Activated CD4-positive, alpha-beta T cell treated with anti-CD3 and anti-CD28 coated beads for 24 hours (primary cell): ENCODE measurements around the gene LST1.

Experiments used
- DNase-seq, 2 donors: peaks; one replicate each; pipeline ENCODE4 v3.0.0-alpha.2; 2020; ENCODE audit warnings: low read depth in 2 of 2

The LST1 gene

DNA sequence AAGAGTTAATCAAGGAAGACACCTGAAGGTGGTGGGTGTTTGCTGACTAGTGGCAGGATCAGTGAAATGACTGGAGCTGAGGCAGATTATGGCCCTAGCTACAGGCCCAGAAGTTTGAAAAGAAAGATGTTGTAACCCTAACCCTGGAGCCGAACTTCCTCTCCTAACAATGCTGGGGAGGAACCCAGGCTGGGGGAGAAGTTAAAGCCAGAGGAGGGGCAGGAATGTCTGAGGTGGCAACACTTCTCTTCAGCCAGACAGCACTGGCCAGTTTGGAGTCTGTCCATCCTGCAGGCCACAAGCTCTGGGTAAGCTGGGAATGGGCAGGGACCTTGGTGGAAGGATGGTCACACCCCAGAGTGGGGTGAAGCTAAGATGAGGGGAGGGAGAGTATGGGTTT is at the start of gene LST1:
Gene LST1 (plus strand): TSS at position 270 of the 400 bp plus-strand sequence. CDS start 1,023 bp downstream, outside the sequence.
- DNase-seq = no peak

DNA sequence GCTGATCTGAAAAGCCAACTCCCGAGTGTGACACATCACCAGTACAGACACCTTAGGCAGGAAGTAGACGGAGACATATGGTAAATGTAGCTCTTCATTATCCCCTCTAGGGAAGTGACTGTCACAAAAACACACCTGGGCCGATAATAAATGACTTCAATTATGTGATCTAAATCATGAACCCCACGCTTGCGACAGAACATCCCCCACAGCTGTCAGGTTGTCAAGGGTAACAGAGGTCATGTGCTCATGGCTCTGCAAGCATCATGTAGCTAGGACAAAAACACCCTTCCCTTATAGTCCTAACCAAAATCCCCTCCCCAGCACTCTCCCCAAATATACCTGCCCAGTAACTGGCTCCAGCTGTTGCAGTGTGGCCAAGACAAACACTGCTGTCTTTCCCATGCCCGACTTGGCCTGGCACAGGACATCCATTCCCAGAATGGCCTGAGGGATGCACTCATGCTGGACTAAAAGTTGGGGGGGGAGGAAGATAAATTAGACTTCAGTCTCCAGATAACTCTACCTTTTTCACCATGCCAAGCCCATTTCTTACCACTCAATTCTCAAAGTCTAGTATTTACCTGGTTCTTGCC is 47.2 kb upstream of the LST1 start:
- no peak for DNase-seq

- DNase-seq = no peak
Measured at GRCh38 chr6:31540640-31541039, 45.4 kb upstream of the LST1 start.

DNA sequence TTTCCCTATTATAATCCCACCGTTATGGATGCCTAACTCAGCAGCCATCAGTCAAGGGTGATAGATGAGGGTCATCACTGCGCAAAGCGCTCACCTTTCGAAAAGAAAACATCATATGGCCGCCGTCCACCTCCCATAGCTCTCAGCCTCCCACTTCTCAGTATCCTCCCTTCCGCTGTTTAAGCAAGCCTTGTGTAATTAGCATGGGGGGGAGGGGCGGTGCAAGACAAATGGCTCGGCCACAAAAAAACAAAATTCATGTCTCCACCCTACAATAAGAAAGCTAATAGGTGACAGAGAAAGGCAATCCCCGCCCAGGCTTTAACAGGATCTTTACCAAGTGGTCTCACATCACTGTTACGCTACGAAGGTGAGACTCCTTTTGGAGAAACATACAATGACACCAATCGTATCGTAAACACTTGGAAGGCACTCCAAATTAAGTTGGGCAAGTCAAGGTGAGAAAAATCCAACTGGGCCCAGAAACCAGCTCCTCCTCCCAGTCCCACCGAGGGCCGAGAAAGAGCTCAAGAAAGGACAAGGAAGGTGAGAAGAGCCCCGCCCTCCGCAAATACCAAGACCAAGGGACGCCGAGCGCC is 44.9 kb upstream of the LST1 start:
- peak; percentile 41 to 46 for DNase-seq

- peak; percentile 85 to 88 for DNase-seq
Measured at GRCh38 chr6:31541658-31542521, 44.2 kb upstream of the LST1 start, which contains the start of gene DDX39B. Gene DDX39B, minus strand, starts transcription at chr6:31542003. Its CDS starts 1,471 bp downstream, at chr6:31540532.

DNA sequence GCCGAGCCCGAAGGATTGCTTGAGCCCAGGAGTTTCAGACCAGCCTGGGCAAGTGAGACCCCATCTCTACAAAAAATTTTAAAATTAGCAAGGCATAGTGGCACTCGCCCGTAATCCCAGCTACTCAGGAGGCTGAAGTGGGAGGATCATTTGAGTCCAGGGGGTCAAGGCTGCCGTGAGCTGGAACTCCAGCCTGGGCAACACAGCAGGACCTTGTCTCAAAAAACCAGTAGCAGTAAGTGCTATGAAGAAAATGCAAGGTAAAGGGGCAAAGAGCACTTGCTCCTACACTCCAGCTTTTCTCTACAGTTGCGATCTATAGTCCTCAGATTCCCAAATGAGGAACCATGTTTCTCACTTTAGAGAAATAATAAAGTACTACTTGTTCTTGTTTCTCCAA is 42.4 kb upstream of the LST1 start:
- no peak for DNase-seq

DNA sequence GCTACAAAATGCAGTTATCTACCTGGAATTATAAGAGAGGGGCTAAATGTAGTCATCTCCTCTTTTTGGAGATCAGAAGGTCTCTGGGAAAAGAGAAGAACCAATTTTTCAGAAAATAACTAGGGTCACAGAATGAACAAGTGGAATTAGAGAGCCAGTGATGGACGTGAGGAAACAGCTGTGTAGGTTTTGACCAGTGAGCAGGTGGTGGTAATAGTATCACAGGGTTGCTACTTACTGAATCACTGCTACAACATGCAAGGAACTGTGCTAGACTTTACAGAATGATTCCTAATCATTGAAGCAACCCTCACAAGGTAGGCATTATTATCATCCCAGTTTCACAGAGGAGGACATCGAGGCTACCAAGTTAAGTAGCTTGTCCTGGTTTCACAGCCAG is 41.4 kb upstream of the LST1 start:
- DNase-seq = no peak

- DNase-seq = no peak
Measured at GRCh38 chr6:31545291-31545690, 40.8 kb upstream of the LST1 start.

- peak; percentile 83 to 87 for DNase-seq
Measured at GRCh38 chr6:31546339-31546957, 39.6 kb upstream of the LST1 start, which contains the start of gene ATP6V1G2. Gene ATP6V1G2, minus strand, starts transcription at chr6:31546608. Its CDS starts 49 bp downstream, at chr6:31546559.

DNA sequence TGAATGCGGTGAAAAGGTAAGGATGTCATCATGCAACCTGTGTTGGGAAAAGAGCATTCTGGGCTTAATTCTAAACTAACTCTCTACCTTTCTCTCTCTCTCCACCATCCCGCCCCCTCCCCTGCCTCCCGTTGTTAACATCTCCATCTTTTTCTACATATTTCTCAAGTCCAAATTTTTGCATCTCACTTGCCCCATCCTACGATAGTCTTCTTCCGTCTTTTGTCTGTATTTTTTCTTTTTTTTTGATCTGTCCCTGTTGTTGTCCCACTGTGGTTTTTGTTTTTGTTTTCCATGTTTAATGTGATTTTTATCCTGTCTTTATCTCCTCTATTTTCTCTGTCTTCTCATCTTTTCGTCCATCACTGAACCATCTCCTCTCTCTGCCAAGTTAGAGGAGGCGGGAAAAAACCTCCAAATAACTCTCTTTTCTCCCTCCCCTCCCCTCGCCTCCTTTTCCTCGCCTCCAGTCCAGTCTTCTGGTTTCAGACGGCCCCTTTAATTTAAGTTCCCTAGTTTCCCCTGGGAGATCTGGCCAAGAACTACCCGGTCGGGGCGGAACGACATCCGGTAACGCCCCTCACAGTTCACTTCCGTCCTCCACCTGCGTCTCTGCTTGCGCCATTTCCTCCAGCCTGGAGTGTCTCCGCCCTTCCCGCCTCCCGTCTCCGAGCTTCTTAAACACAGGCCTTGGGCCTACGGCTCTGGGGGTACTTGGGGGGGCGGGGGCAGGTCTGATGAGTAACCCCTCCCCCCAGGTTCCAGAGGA is 38.9 kb upstream of the LST1 start, which contains the start of gene NFKBIL1:
Gene NFKBIL1 (plus strand): TSS at position 651 of the 769 bp plus-strand sequence. CDS start 87 bp downstream, at position 738.
- peak; percentile 84 to 87 for DNase-seq

DNA sequence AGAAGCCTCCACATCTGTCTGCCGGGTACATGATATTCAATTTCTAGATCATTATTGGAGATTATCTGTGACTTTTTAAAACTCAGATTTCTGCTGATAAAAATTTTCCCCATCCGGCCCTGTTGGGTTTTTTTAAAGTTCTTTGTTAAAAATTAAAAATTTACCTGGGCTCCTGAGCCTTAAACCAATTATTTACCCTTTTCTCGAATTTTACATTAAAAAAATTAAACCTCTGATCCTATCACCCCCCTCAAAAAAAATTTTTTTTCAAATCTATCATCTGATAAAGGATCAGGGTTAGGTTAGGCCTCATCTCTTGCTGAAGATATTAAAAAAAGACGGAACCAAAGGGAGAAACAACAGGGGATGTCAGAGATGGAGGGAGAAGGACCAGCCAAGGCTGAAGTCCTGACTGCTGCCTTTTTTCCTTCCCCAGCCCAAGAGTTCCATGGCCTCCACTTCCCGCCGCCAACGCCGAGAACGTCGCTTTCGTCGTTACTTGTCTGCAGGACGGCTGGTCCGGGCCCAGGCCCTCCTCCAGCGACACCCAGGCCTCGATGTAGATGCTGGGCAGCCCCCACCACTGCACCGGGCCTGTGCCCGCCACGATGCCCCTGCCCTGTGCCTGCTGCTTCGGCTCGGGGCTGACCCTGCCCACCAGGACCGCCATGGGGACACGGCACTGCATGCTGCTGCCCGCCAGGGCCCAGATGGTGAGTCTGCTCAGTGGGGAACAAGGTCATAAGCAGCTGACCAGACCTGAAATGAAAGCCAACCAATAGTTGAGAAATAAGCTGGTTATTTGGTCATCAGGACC is 38.1 kb upstream of the LST1 start:
- no peak for DNase-seq

DNA sequence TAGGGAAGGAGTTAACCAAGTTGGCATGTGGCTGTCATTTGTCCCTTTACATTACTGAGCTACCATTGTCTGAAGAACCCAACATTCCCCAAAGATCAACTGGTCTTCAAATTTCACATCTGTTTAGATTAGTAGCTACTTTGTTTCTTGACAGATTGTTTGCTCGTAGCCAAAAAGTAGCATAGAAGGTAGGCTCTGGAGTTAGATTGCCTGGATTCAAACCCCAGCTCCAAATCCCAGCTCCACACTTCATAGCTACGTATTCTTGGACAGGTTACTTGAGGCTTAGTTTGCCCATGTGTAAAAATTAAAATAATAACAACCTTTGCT is 37.6 kb upstream of the LST1 start:
- DNase-seq = no peak

GRCh38 chr6:31551371-31551770 is 34.7 kb upstream of the LST1 start:
- peak in 1 of 2 donors; percentile 50 for DNase-seq

- DNase-seq = no peak
Measured at GRCh38 chr6:31556307-31556706, 29.8 kb upstream of the LST1 start.

DNA sequence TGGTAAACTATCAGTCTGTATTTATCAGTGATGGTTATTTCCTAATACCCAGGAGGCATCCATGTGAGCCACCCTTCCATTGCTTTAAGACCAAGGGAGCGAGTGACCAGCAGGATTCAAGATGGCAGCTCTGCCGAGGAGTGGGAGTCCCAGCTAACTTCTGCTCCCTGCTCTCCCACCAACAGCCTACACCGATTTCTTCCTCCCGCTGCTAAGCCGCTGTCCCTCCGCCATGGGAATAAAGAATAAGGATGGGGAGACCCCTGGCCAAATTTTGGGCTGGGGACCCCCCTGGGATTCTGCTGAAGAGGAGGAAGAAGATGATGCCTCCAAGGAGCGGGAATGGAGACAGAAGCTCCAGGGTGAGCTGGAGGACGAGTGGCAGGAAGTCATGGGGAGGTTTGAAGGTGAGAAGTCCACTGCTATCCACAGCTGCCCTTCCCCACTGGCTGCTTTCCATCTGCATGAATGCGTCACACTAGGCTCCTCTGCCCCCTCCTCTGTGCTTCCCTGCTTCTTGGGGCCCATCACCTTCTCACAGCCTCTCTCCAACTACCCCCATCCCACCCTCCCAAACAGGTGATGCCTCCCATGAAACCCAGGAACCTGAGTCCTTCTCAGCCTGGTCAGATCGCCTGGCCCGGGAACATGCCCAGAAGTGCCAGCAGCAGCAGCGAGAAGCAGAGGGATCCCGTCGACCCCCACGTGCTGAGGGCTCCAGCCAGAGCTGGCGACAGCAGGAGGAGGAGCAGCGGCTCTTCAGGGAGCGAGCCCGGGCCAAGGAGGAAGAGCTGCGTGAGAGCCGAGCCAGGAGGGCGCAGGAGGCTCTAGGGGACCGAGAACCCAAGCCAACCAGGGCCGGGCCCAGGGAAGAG is 28.4 kb upstream of the LST1 start:
- DNase-seq = no peak

DNA sequence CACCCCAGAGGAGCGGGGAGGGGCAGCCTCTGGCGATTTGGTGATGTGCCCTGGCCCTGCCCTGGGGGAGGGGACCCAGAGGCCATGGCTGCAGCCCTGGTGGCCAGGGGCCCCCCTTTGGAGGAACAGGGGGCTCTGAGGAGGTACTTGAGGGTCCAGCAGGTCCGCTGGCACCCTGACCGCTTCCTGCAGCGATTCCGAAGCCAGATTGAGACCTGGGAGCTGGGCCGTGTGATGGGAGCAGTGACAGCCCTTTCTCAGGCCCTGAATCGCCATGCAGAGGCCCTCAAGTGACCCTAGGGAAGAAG is 27.8 kb upstream of the LST1 start:
- DNase-seq = no peak

GRCh38 chr6:31558631-31559500 is 27.2 kb upstream of the LST1 start:
- peak in 1 of 2 donors; percentile 58 for DNase-seq

- no peak for DNase-seq
Measured at GRCh38 chr6:31559606-31559957, 26.5 kb upstream of the LST1 start.
